ENCODE results near the gene ROPN1.
"Not testable (repeated sequence)": the region's sequence is repeated elsewhere in the genome, so short reads cannot be mapped to it uniquely, and the experiment has no call there.

Gene ROPN1

GRCh38 chr3:123993818-123994217 is 1.9 kb upstream of the ROPN1 start:
- no peak for DNase-seq

GRCh38 chr3:123986427-123986826 is 5.5 kb downstream of the ROPN1 start:
- no peak for DNase-seq

DNA sequence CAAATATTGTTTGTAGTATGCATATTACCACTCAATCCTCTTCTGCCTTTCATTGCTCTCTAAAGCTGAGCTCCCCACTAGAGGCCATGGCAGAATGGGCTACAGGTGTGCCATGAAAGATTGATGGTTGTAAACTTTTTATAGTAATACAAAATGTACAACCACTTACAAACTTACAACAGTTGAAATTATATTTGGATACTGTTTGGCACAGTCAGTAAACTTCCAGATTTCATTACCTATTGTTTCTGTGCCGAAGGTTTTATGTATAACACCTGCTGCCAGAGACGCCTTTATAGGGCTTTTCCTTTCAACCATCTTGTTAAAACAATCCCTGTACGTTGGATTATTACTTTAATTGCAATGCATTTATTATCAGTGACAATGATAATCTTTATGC is 7.0 kb downstream of the ROPN1 start:
- DNase-seq: no peak

GRCh38 chr3:123984350-123984749 is 7.6 kb downstream of the ROPN1 start:
- DNase-seq: no peak

- not testable (repeated sequence) for DNase-seq
These were observed 10.6 kb downstream of the ROPN1 start for GRCh38 chr3:123981317-123981716.

- no peak for DNase-seq
These were observed 11.4 kb downstream of the ROPN1 start for GRCh38 chr3:123980539-123980938.

- DNase-seq: peak; percentile 48 to 63
These were observed 12.1 kb downstream of the ROPN1 start for GRCh38 chr3:123979525-123980501.

GRCh38 chr3:123976904-123977303 is 15.0 kb downstream of the ROPN1 start:
- not testable (repeated sequence) for DNase-seq

GRCh38 chr3:123976181-123976898 is 15.6 kb downstream of the ROPN1 start:
- not testable (repeated sequence) for DNase-seq

- DNase-seq: not testable (repeated sequence)
These were observed 16.9 kb downstream of the ROPN1 start for GRCh38 chr3:123975030-123975429.

DNA sequence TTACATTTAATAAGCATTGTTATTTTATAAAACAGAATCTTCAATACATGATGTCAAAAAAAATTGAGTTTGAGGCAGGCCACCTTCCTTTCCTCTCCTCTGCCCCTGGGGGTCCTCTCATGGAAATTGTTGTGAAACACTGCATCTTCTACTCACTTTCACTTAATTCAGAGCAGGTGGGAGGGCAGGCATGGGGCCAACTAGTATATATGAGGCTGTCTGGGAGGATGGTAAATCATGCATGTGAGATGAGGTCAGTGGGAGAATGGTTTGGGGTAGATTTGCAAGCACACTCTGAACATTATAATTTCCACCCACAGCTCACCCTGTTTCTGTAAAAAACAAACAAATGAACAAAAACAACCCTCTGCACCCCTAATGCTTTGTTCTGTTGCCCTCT is 20.5 kb downstream of the ROPN1 start:
- no peak for DNase-seq

DNA sequence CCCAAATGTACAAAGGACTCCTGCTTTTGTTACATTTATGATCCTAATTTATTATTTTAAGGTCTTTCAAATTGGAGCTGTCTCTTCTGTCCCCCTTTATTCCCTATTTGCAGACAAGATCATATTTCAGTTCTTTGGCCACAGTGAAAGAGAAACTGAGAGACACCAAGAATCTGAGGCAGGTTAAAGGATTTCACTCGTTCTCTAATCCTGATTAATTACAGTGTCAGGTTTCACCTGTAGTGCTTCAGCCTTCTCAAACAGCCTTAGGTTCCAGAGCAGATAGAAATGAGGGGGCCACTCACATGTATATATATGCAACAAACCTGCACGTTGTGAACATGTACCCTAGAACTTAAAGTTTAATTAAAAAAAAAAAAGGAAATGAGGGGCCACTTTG is 24.7 kb downstream of the ROPN1 start:
- not testable (repeated sequence) for DNase-seq

DNA sequence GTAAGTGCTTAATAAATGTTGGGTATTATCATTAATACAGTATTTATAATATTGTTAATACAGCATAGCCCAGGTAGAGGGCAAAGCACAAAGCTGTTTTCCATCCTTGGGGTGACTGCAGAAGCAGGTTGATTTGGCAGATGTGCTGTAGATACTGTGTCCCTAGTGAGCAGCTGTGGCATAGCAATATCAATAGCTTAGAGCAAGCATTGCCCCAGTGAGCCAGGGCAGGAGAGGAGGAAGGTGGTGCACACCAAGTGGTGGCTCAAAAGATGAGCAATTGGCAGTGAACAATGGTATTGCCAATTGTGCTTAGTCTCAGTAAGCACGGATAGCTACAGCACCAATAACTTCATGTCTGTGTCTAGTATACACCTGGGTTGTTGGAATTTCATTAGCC is 25.1 kb downstream of the ROPN1 start:
- not testable (repeated sequence) for DNase-seq

DNA sequence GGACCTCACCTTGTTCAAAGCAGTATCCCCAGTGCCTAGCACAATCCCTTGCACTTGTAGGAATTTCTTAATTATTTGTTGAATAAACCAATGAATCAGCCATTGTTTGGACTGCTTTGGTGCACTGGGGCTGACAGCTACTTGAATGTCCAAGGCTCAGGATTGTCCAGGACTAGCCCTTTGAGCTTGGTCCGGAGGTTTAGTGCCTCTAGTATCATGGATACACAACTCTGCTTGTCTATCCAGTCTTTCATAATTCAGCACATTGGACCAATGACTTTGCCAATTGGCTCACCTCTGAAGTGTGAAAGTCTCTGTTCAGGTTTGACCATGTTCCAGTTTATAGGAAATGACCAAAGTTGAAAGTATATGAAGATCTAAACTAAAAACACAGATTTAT is 27.1 kb downstream of the ROPN1 start:
- not testable (repeated sequence) for DNase-seq

DNA sequence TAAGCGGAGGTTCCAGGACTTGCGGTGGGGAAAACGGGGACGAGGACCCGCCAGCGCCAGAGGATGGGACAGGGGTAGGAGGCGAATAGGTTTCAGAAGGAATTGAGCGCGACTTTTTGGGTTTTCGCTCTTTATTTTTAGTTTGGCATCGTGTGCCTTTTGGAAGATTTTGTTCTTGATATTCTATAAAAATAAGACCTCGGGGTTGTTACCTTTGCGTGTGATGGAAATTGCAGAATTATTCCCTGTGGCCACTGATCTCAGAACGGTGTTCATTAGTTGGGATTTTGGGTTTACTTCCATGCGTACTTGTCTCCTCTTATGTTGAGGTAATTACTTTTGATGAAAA is 30.4 kb downstream of the ROPN1 start:
- DNase-seq: no peak

- peak; percentile 95 to 99 for DNase-seq
These were observed 31.0 kb downstream of the ROPN1 start, which contains the start of gene CCDC14 for GRCh38 chr3:123960781-123961507. CCDC14 (minus strand) TSS chr3:123961229; CDS start chr3:123961173, 56 bp downstream.

- no peak for DNase-seq
These were observed 38.2 kb downstream of the ROPN1 start for GRCh38 chr3:123953735-123954134.

- no peak for DNase-seq
These were observed 38.9 kb downstream of the ROPN1 start for GRCh38 chr3:123952844-123953520.

DNA sequence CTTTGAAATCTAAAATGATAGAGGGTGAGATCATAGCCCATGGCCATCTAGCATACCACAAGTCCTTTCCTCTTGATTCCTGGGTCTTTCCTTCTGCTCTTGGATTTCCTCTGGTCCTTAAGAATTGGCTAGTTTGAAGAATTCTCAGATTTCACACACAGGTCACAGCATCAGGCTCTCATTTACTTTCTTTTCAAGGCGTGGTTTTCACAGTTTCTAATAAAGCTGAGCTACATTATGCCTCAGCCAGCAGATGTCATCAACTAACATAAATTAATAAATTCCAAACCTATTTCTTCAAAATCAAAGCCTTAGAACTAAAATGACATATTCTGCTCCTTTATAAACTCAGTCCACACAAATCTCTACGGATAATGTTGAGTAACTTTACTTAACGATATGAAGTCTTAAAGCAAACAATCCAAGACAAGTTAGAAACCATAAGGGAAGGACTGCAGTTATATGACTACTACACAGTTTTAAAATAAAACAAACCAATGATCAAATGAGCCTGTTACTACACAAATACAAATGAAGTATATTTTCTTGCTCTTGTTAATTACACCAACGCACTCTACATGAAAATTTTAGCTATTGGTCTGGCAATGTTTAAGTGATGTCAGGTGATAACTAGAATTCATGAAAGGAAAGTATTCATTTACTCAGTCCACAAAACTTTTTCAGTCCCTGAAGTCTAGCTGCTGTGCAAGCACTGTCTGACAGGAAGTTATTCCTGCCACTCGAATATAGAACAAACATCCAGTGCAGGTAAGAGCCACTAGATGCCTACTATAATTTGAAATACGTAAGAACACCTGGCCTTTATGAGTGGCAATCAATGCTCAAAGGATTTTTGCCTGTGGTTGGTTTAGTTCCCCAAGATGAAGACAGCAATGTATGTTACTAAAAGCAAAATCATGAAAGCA is 40.1 kb downstream of the ROPN1 start:
- DNase-seq: no peak

- DNase-seq: no peak
These were observed 42.3 kb downstream of the ROPN1 start for GRCh38 chr3:123949641-123950040.

- no peak for DNase-seq
These were observed 43.5 kb downstream of the ROPN1 start for GRCh38 chr3:123948449-123948848.
